GM20000 (cell line): ENCODE data around the gene CADPS.

Experiments
- DNase-seq: peaks from one replicate; pipeline ENCODE4 v3.0.0; 2012; ENCODE audit warnings: low spot score
- TF ChIP-seq, protein P1 (sequence below): IDR thresholded peaks from 2 replicates; pipeline ENCODE4 v1.5.1; 2012; ENCODE audit warnings: mild to moderate bottlenecking, control low read depth; ENCODE audit errors: extremely low read depth, missing control alignments

CADPS gene

DNA sequence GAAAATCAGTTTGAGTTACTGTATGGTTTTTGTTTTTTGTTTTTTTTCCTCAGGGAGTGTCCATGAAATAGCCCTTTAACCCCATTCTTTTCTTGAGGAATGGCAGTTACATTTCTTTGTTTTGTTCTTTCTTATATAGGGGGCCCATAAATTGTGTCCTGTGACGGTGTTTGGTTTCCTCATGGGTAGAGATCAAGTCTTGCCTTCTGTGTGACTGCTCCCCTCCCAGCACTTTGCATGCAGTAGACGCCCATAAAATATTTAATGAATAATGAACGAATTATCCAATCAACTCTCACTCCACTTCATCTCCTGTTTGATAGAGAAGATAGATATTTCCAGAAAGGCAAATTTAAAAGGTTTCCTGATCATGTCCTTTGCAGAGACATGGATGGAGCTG lies 78.1 kb downstream of the CADPS start:
- DNase-seq: no peak
- TF ChIP-seq, protein P1, sequence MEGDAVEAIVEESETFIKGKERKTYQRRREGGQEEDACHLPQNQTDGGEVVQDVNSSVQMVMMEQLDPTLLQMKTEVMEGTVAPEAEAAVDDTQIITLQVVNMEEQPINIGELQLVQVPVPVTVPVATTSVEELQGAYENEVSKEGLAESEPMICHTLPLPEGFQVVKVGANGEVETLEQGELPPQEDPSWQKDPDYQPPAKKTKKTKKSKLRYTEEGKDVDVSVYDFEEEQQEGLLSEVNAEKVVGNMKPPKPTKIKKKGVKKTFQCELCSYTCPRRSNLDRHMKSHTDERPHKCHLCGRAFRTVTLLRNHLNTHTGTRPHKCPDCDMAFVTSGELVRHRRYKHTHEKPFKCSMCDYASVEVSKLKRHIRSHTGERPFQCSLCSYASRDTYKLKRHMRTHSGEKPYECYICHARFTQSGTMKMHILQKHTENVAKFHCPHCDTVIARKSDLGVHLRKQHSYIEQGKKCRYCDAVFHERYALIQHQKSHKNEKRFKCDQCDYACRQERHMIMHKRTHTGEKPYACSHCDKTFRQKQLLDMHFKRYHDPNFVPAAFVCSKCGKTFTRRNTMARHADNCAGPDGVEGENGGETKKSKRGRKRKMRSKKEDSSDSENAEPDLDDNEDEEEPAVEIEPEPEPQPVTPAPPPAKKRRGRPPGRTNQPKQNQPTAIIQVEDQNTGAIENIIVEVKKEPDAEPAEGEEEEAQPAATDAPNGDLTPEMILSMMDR: no peak

DNA sequence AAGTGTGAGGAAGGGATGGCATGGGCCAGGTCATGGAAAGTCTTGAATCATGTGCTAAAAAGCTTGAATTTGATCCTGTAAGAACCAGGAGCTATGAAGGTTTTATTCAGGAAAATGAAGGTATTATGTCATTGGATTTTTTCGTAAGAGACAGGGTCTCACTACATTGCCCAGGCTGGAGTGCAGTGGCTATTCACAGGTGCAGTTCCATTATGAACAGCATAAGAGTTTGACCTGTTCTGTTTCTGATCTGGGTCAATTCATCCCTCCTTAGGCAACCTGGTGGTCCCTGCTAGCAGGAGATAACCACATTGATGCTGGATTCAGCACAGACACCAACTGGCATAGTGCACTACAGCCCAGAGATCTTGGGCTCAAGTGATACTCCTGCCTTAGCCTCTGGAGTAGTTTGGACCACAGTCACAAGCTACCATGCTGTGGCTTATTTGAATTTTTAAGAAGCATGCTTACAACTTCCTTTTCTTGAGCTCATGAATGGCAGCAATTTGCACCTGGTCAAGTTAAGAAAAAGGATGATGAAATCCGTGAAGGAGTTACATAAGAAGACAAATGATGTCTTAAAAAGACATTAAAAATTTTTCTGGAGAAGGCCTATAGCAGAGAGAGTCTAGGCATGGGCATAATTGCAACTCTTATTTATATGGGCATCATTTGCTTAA lies 79.1 kb downstream of the CADPS start:
- no peak for DNase-seq
- TF ChIP-seq, protein P1: no peak

DNA sequence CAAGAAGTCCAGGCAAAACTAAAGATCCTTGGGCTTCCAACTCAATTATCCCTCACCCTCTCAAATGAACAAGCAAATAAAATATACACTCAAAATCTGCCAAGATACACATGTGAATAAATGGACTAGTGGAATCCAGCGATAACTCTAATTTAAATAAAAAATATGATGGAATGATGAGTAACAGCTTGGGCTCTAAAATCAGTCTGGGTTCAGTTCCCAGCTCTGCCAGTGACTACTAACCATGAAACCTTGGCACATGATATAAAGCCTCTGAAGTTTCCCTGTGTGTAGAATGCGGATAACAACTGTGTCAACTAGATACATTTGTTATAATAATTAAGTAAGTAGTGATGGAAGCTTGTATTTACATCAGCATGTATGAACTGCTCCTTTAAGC lies 81.3 kb downstream of the CADPS start:
- DNase-seq: no peak
- TF ChIP-seq, protein P1: no peak

DNA sequence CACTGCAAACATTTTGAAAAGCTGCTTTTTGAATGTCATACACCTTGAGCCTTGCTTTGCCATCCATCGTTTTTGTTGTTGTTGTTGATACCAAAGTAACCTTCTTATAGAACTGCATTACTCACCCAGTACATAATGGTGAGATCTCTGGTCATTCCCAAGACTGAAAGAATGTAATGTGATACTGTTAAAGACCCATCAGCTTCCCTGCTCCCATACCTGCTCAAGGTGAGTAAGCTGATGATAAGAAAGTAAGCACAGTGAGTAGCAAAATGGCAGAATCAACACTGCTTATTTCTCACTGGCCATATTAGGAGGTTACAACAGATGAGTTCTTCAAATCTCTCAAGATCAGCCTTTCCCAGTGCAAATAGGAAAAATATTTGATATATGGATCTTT lies 89.8 kb downstream of the CADPS start:
- DNase-seq: no peak
- TF ChIP-seq, protein P1: no peak

DNA sequence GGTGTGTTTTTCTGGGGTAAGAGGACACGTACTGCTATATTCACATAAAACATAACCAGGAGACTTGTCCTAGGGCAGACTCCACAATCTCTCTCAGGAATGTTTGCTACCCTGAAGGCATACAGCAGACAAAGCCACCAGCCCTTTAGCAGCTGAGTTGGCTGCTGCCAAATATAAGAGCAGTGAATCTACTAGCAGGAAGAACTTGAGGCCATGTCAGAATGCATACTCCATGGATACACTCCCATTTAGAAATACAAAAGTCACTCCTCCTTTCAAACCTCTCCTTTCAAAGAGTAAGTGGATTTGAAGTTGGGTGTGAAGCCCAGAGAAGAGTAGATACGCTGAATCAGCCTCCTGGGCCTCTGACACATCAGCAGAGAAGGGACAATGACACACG lies 94.1 kb downstream of the CADPS start:
- DNase-seq: no peak
- TF ChIP-seq, protein P1: no peak

DNA sequence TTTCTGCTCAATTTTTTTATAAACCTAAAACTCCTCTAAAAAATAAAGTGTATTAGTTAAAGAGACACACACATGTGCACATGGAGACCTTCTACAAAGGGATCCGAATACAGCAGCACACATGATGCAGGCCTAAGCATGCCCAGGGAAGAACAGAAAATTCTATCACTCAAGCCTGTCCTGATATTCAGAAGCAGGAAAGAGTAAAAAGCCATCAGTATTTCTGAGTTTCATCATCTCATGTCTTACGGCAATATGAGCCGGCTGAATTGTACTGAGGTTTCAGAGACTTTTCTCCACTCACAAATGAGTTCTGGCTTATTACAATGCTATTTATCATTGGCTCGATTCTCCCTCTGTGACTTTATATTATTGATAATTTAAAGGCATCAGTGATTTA lies 97.5 kb downstream of the CADPS start:
- no peak for DNase-seq
- TF ChIP-seq, protein P1: no peak

DNA sequence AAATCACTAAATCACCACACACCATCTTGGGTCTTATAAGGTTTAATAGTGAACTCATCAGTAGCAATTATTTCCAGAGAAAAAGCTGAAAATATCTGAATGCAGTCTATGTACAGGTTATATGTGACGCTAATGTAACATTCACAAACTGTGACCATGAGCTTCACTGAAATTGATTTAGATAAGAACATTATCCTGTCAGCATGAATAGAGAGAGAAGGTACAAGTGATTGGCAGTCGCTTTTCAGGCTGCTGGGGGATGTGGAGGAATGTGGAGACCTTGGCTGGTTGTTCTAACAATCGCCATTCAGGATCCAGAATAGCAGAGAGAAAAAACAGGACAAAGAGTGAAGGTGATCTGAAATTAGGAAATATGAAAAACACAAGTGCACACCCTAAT lies 98.1 kb downstream of the CADPS start:
- DNase-seq: no peak
- TF ChIP-seq, protein P1: no peak
